HG02588 (cell line): ENCODE results near the gene NAT16.
"Not testable (repeated sequence)": the region's sequence is repeated elsewhere in the genome, so short reads cannot be mapped to it uniquely, and the experiment has no call there.

Experiments used
- ATAC-seq: cut with Tn5 transposase; IDR thresholded peaks from one replicate; pipeline ENCODE4 v1.9.1; 2021; ENCODE audit warnings: mild to moderate bottlenecking, moderate library complexity; ENCODE audit not compliant: unreplicated experiment

The NAT16 gene

GRCh38 chr7:101180130-101180755, at the start of gene NAT16:
NAT16 (minus strand) TSS chr7:101180293; CDS start chr7:101174807, 5,486 bp downstream.
- ATAC-seq = no peak

DNA sequence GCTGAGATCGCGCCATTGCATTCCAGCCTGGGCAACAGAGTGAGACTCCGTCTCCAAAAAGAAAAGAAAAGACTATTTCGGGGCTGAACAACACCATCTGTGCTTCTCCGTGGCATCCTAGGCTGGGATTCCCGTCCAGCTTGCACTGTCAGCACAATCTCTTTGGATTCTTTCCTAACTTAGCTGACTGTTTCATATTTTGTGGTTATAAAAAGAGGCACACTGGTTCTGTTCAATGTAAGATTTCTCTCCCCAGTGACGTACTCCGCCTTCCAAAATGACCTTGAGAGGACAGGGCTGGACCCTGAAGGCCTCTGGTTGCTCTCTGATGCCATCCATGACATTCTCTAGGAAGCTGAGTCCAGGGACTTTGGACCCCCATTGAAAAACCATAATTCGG, 46.6 kb upstream of the NAT16 start:
- ATAC-seq = no peak

- ATAC-seq = no peak
Measured at GRCh38 chr7:101225650-101226049, 45.6 kb upstream of the NAT16 start.

GRCh38 chr7:101223528-101223927, 43.4 kb upstream of the NAT16 start:
- ATAC-seq = no peak

- no peak for ATAC-seq
Measured at GRCh38 chr7:101222275-101222830, 42.3 kb upstream of the NAT16 start.

DNA sequence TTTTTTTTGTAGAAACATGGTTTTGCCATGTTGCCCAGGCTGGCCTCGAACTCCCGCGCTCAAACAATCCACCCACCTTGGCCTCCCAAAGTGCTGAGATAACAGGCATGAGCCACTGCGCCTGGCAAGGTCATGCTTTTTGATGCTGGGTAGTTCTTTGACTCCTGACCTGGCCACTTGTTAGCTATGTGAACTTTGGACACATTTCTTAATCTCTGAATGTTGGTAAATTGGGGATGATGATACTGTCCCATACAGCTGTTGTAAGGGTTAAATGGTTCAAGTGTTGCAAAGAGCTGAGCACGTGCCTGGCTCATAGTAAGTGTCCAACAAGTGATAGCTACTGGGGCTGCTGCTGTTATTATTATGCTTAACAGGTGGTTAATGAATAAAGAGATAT, 40.2 kb upstream of the NAT16 start:
- no peak for ATAC-seq

DNA sequence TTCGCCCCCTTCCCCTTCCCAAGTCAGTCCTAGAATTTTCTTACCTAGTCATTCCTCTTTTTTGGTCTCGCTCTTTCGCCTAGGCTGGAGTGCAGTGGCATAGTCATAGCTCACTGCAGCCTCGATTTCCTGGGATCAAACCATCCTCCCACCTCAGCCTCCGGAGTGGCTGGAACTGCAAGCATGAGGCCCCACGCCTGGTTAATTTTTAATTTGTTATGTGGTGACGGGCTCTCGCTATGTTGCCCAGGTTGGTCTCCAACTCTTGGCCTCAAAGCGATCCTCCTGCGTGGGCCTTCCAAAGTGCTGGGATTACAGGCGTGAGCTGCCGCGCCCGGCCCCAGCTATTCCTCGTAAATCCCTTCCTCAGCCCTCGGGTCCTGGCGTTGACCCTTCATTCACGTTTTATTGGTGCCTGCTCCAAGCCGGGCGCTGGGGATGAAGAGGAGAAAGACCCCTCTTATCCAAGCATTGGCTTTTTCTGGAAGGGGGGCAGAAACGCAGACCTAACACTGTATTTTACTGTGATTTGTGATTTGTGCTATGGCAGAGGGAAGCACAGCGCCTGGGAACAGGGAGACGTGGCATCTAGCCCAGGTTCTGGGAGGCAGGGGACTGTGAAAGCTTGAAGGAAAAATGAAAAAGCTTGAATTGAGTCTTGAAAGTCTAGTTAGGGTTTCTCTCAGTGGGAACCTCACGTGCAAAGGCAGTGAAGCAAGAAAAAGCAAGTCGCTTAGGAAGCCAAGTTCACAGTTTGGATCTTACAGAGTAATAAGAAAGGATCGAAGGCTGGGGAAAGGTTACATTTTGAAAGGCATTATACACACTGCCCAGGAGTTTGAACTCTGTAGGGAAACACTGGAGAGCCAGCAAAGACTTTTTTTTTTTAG, 38.4 kb upstream of the NAT16 start:
- peak; percentile 6 for ATAC-seq

GRCh38 chr7:101217388-101218235, 37.5 kb upstream of the NAT16 start, which contains the start of the genes PLOD3 and ZNHIT1:
PLOD3 (minus strand) TSS chr7:101217581; CDS start chr7:101217274, 307 bp downstream.
ZNHIT1 (plus strand) TSS chr7:101218165; CDS start chr7:101218196, 31 bp downstream.
- peak; percentile 60 for ATAC-seq

DNA sequence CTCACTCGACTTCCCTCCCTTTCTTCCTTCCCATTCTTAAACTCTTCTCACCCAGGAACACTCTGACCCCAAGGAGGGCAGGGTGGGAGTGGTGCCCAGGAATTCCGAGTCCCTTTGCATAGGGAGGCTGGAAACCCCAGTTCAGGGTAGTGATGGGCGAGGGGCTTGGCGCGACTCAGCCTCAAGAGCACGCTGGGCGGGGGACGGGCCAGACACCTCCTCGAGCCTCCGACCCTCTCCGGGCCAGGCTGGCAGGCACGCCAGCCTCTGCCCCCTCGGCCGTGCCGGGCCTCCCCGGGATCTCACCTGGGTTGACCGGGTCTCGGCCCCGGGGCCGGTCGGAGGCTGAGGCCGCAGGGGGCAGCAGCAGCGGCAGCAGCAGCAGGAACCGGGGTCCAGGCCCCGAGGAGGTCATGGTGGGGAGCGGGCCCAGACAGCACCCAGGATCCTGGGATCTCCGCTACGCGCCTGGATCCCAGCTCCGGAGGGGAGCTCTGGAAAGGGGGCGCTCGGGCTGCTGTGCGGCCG, 36.8 kb upstream of the NAT16 start:
- ATAC-seq = peak; percentile 16

DNA sequence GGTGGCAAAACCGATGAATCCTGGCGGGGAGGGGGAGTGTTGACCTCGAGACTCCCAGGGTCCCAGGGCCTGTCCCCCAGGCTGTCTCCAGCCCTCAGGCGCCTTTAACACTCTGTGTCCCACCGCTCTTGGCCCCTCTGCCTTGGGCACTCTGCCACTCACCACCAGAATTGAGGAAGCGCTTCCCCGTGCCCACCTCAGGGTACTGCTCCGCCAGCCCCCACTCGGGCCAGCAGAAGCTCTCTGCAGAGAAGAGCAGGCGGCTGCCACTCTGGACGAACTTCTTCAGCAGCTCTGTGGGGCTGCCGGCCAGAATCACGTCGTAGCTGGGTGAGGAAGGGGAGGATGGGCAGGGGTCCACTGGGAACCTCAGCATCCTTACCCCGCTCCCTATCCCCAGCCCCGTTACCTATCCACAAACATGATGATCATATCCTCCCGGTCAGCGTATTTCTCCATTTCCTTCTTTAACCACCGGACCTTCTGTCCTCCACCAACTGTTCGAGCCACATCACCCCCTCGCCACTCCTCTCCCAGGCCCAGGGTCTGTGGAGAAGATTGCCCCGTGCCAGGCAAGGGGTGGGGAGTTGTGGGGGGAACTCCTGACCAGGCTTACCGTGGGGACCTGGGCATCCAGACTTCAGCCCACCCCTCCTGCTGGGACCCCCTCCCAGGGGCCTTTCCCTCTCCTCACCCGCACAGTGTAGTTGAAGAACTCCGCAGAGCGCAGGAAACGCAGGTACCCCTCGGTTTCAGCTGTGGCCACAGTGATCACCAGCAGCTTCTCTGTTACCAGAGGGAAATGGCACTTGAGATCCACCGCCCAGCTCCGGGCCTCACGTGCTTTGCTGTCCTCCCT, 36.1 kb upstream of the NAT16 start:
- ATAC-seq = no peak

- ATAC-seq = no peak
Measured at GRCh38 chr7:101212014-101212413, 31.9 kb upstream of the NAT16 start.

- ATAC-seq = no peak
Measured at GRCh38 chr7:101211501-101211900, 31.4 kb upstream of the NAT16 start.

DNA sequence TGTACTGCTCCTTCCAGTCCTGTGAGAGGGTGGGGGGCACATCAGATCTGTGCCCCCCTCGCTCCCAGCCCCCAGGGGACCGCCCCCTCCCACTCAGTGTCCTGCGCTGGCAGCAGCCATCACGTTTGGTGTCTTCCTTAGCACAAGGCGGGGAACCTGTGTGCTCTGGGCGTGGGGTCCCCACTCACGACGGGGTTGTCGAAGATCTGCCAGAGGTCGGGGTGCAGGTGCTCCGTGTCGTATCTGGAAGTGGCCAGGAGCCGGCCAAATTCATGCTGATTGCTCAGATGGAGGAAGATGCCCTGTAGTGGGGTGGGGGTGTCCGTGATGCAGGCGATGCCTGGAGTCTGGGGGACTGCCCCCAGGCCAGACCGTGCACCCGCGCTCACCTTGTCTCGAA, 30.1 kb upstream of the NAT16 start:
- ATAC-seq = no peak

DNA sequence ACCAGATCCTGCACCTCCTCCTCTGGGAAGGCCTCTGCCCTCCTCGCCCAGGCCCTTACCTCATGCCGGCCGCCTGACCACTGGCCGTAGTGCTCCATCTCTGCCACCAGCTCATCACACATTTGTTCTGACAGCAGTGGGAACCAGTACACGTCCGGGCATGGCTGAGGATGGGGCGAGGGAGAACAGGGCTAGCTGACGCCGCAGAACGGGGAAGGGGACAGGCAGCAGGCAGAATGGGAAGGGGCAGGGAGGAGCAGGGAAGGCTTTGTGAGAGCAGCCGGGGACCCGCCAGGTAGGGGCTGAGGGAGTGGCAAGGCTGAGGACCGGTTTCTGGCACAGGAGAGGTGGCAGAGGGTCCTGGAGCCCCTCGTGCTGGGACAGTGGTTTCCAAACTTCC, 28.7 kb upstream of the NAT16 start:
- no peak for ATAC-seq

GRCh38 chr7:101207459-101207858, 27.4 kb upstream of the NAT16 start:
- no peak for ATAC-seq

- no peak for ATAC-seq
Measured at GRCh38 chr7:101206665-101207042, 26.6 kb upstream of the NAT16 start.

- no peak for ATAC-seq
Measured at GRCh38 chr7:101205901-101206664, 26.0 kb upstream of the NAT16 start.

DNA sequence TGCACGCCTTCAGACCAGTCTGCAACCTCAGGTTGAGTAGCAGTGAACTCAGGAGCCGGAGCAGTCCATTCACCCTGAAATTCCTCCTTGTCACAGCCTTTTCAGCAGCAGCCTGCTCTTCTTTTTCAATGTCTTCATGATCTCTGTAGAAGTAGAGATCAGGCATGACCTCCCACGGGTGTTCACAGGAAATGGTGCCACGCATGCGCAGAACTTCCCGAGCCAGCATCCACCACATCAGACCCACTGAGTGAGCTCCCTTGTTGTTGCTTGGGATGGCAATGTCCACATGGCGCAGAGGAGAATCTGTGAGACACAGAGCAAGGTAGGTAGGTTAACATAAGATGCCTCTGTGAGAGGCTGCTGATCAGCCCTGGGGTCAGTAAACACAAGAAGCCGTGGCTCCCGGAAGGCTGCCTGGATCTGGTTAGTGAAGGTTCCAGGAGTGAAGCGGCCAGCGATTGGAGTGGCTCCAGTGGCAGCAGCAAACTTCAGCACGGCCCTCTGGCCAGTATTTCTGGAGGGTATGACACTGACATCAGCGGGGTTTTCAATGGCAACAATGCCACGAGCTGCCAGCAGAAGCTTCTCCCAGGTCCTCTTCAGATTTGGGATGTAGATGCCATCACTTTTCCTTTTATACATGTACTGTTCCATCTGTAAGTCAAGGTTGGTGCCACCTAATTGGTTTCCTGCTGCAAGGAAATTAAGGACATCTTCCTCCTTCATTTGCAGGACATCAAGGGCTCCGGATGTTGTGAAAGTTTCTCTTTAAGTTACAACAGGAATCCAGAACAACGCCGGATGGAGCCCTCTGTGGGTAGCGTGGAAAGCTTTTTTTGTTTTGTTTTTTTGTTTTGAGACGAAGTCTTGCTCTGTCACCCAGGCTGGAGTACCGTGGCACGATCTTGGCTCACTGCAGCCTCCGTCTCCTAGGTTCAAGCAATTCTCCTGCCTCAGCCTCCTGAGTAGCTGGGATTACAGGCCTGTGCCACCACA, 23.9 kb upstream of the NAT16 start:
- ATAC-seq = not testable (repeated sequence)
